ENCODE measurements around the gene TENM4.
"Not testable (repeated sequence)": the region's sequence is repeated elsewhere in the genome, so short reads cannot be mapped to it uniquely, and the experiment has no call there.

Gene TENM4

GRCh38 chr11:79193663-79194310 is 247.0 kb downstream of the TENM4 start:
- DNase-seq (ENCODE audit: low spot score), result no peak
- no peak for TF ChIP-seq CTCF (IDR thresholded peaks at IDR 0.05; ENCODE audit: extremely low read depth, missing control alignments)

GRCh38 chr11:79192836-79193235 is 248.0 kb downstream of the TENM4 start:
- no peak for DNase-seq (ENCODE audit: low spot score)
- TF ChIP-seq CTCF (IDR thresholded peaks at IDR 0.05; ENCODE audit: extremely low read depth, missing control alignments), result no peak

GRCh38 chr11:79191716-79192115 is 249.1 kb downstream of the TENM4 start:
- not testable (repeated sequence) for DNase-seq (ENCODE audit: low spot score)

GRCh38 chr11:79190553-79190952 is 250.3 kb downstream of the TENM4 start:
- DNase-seq (ENCODE audit: low spot score), result not testable (repeated sequence)

GRCh38 chr11:79189601-79190000 is 251.2 kb downstream of the TENM4 start:
- no peak for DNase-seq (ENCODE audit: low spot score)

GRCh38 chr11:79189055-79189454 is 251.8 kb downstream of the TENM4 start:
- no peak for DNase-seq (ENCODE audit: low spot score)
- TF ChIP-seq CTCF (IDR thresholded peaks at IDR 0.05; ENCODE audit: extremely low read depth, missing control alignments), result no peak

More at GRCh38 chr11:79189601-79190000, 251.2 kb downstream of the TENM4 start:
- no peak for TF ChIP-seq CTCF (IDR thresholded peaks at IDR 0.05; ENCODE audit: extremely low read depth, missing control alignments)

GRCh38 chr11:79186669-79187068 is 254.2 kb downstream of the TENM4 start:
- DNase-seq (ENCODE audit: low spot score), result no peak
- TF ChIP-seq CTCF (IDR thresholded peaks at IDR 0.05; ENCODE audit: extremely low read depth, missing control alignments), result no peak

GRCh38 chr11:79185351-79185750 is 255.5 kb downstream of the TENM4 start:
- TF ChIP-seq CTCF (IDR thresholded peaks at IDR 0.05; ENCODE audit: extremely low read depth, missing control alignments), result no peak
- no peak for DNase-seq (ENCODE audit: low spot score)

Data from GM20000 (cell line).